Activated CD4-positive, alpha-beta T cell treated with anti-CD3 and anti-CD28 coated beads for 24 hours (primary cell): Measurements from ENCODE around the gene KRTAP5-3.
"Not testable (repeated sequence)": the region's sequence is repeated elsewhere in the genome, so short reads cannot be mapped to it uniquely, and the experiment has no call there.

Experiments used
- DNase-seq, 2 donors: peaks; one replicate each; pipeline ENCODE4 v3.0.0-alpha.2; 2020; ENCODE audit warnings: low read depth in 2 of 2

KRTAP5-3 gene, protein sequence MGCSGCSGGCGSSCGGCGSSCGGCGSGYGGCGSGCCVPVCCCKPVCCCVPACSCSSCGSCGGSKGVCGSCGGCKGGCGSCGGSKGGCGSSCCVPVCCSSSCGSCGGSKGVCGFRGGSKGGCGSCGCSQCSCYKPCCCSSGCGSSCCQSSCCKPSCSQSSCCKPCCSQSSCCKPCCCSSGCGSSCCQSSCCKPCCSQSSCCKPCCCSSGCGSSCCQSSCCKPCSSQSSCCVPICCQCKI

GRCh38 chr11:1608363-1608762 lies at the start of gene KRTAP5-3:
TSS of gene KRTAP5-3 (minus strand) at chr11:1608463. CDS start at chr11:1608385, 78 bp downstream.
- DNase-seq: no peak

DNA sequence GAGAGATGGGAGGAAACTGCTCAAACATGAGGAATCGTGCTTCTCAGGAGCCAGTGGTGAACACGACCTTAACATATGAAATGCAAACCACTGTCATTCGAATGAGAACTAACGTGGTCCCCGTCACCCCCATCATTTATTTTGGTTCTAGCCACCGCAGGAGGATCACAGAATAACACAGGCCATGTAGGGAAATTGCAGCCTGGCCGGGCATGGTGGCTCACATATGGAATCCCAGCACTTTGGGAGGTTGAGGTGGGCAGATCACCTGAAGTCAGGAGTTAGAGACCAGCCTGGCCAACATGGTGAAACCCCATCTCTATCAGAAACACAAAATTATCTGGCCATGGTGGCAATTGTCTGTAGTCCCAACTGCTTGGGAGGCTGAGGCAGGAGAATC lies 48.4 kb upstream of the KRTAP5-3 start:
- DNase-seq: no peak

GRCh38 chr11:1656061-1656441 lies 47.8 kb upstream of the KRTAP5-3 start:
- DNase-seq: no peak

DNA sequence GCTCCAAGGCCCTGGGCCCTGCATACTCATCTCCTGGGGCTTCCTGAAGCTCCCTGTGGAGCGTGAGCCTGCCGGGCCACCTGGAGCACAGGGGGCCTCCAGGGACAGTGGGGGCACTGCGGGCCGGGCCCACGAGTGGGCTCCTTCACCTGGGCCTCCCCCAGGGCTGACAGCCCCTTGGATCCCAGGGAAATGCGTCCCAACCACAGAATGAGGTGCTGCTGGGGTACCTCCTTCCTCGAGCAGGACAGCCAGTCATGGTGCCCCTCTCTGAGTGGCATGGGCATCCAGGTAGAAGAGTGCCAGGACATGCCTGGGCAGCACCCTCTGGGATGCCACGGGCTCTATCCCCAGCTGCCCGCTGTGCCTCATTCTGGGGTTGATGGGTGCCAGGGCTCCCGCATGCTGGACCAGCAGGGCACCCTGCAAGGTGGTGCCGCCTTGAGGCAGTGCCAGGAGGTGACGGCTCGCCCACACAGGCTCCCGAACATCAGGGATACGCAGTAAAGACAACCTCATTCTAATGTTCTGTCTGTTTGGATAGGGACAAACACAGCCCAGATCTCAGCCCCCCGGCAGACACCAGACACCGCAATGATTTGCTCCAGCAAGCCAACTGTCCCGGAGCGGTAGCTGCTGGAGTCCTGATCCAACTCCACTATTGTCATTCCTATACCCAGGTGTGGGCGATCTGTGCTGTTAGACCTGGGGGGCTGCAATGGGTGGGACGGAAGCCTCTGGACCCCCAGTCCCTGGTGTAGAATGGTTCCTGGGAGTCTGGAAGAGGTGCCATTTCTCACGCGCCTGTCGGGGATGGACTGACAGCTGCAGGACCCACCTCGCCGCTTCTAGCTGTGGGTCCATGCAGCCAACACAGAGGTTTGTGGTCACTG lies 47.2 kb upstream of the KRTAP5-3 start:
- DNase-seq: no peak

- DNase-seq: no peak
Measured at GRCh38 chr11:1654388-1655167, 46.3 kb upstream of the KRTAP5-3 start.

GRCh38 chr11:1653541-1654387 lies 45.5 kb upstream of the KRTAP5-3 start:
- DNase-seq: no peak

DNA sequence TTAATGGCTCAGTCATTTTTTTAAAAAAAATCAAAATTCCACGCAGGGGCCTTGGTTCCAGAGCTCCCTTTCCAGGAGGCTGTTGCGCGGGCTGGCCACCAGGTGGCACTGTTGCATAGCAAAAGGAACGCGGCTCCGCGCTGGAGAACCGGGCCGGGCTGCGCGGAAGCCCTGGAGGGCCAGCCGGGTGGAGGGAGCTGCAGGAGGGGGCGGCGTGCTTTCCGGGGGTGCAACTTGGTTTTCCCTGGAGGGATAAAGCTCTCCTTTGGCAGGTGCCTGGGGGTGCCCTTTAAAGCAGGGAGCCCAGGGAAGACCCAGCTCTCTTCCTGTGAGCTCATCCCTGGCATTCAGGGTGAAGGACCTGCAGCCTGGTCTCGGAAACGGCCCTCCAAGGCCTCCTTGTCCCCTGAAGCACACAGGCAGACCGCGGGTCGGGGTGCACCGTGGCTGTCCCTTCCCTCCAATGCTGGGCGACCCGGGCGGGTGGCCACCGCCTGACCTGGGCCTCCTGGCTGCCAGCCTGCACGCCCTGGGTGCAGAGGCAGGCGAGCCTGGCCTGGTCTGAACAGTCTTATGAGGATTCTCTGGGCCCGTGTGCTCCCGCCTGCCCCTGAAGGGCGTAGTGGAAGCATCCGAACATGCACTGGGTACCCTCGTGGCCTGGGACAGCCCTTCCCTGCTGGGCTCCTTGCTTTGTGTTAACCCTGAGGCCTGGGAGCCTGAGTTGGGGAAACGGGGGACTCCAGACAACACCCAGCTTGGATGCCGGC lies 44.7 kb upstream of the KRTAP5-3 start:
- peak; percentile 62 to 68 for DNase-seq

GRCh38 chr11:1652442-1652770 lies 44.1 kb upstream of the KRTAP5-3 start:
- no peak for DNase-seq

GRCh38 chr11:1652026-1652425 lies 43.8 kb upstream of the KRTAP5-3 start:
- DNase-seq: no peak

- no peak for DNase-seq
Measured at GRCh38 chr11:1651411-1651980, 43.2 kb upstream of the KRTAP5-3 start.

DNA sequence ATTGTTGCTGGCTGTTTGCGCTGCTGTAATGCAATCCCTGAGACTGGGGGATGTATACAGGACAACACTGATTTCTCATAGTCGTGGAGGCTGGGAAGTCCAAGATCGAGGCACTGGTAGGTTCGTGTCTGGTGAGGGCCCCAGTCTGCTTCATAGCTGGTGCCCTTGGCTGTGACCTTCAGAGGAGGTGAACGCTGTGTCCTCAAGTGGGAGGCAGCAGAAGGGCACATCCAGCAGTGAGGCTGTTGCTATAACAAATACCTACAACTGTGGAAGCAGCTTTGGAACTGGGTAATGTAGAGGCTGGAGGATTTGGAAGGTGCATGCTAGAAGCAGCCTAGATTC lies 42.6 kb upstream of the KRTAP5-3 start:
- DNase-seq: no peak

DNA sequence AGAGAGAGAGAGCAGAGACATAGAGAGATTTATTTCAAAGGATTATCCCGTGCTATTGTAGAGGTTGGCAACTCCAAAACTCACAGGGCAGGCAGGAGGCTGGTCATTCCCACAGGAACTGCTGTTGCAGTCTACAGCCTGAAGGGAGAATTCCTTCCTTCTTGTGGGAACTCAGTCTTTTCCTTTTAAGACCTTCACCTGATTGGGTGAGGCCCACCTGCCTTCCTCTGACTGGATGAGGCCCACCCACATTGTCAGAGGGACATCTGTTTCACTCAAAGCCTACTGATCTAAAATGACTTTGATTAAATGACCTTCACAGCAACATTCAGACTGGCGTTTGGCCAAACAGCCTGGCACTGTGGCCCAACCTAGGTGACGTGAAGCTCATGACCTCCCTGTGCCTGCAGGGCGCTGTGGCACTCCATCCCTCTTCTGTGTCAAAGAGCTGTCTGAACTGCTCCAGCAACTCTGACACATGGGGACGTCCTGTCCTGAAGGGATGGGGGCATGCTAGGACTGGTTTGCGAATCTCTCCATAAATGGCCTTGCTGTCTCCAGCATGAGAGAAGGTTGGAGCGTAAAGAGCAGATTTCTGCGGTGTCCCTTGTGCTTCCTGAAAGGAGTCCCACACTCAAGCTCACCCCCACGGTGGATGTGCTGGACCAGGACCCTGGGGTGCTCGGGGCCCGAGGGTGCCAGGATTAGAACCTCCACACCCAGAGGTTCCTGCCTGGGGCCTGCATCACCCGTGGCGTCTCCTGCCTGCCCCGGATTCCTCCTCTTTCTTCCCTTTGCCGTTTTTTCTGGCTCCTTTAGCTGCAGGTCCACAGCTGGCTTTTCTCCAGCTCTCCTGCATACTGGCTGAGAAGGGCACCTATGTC lies 42.0 kb upstream of the KRTAP5-3 start:
- no peak for DNase-seq

GRCh38 chr11:1648653-1649420 lies 40.6 kb upstream of the KRTAP5-3 start:
- no peak for DNase-seq

GRCh38 chr11:1647901-1648652 lies 39.8 kb upstream of the KRTAP5-3 start:
- no peak for DNase-seq

GRCh38 chr11:1646540-1646939 lies 38.3 kb upstream of the KRTAP5-3 start:
- not testable (repeated sequence) for DNase-seq

- DNase-seq: no peak
Measured at GRCh38 chr11:1645357-1645821, 37.1 kb upstream of the KRTAP5-3 start.

DNA sequence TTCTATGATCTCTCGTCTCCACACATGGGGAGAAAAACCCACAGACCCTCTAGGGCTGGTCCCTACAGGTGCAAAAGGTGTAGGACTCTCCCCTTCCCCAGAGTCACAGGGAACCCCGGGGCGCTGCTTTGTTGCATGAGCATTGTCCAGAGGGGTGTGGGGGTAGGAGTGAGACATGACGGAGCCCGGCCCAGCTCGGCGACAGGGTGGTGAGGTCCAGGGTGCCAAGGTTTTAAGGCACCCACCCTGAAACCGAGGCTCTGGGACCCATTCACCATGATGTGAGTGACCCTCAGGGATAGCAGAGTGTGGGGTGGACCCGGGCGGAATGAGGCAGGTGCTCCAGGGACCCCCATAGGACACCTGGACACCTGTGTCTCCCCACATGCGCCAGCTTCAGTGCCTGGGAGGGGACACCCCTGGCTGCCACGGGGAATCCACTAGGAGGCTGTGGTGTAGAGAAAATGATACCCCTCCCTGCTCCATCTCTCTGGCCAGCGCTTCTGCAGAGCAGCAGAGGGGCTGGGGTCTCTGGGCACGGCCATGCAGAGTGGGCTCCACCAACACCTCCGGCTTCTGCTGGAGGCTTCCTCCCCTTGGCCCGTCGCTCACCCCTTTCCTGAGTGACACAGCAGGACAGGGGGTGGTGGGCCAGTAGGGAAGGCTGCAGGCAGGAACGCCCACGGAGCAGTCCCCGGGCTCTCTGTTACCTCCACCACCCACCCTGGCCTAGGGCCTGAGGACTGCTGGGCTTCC lies 36.5 kb upstream of the KRTAP5-3 start:
- DNase-seq: no peak
